ENCODE results near the gene NME7.

NME7 gene

DNA sequence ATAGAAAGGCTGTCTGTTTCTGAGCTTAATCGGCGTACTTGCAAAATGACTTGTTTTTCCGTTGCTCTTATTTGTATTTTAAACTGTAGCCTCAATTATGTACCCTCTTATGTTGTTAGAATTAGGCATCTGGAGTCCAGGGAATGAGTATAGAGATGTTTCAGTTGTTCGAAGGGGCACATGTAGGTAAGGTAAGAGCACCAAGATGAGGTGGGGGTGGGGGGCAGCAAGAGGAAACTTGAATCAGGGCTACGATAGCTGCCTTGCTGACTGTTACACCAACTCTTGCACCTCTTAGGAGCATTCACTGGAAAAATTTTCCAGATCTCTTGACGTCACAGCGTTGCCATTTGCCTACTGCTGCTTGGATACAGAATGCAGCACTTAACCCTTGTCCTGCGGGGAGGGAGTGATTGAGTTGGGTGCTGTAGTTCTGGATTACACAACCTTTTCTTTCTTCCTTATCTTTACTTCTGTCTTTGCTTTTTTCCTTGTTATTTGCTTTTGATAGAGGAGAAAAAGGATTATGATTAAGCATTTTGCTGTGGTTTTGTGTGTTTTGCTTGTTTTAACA lies 257.9 kb downstream of the NME7 start:
- Histone ChIP-seq H3K4me1 (ENCODE audit: control insufficient read depth, insufficient read depth, low read length) (peaks cover 22% of the 10 kb centered on the region), H3K9me3 (ENCODE audit: control insufficient read depth, low read length) (no peaks in the 10 kb centered on the region), H3K4me3 (ENCODE audit: low read length) (peak overlapping the region; percentile 19), H3K9ac (ENCODE audit: low read length) (no peak overlapping the region), H3K36me3 (ENCODE audit: control insufficient read depth, insufficient read depth, low read length, severe bottlenecking) (peaks cover 15% of the 10 kb centered on the region), H3K27me3 (replicated peaks; ENCODE audit: control insufficient read depth, insufficient read depth, low read length) (no peaks in the 10 kb centered on the region)
- DNase-seq (ENCODE audit: low read depth) = peak; percentile 83

DNA sequence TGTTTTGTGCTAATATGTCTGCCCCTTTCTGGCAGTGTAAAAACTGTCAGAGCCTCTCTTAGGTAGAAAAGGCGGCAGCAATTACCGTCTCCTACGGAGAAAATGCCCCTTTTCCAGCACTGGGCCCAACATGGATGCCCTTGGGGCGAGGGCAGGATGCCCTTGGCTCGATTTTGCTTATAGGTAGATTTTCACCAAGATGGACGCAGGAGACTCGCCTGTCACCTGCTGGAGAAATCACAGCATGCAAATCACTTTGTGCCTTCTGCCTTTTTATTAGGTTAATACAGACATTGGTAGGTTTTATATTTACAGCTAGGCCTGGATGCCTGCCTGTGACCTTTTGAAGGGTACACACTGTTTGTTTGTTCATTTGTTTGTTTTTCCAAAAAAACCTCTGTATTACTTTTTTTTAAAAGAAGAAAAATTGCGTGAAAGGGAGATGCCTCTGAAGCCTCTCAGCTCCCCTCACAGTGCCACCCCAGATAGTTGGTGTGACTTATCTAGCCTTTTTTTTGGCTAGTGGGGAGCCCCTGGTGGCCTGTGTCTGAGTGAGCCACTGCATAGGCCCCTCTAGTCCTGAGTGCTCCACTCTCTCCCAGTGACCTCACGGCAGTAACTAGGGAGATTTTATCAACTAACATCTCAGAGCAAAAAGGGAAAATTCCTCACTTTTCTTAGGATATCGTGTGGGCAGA lies 258.6 kb downstream of the NME7 start:
- no peak overlapping the region for H3K9ac ChIP-seq (ENCODE audit: low read length)
- DNase-seq (ENCODE audit: low read depth) = no peak
- H3K9me3 ChIP-seq (ENCODE audit: control insufficient read depth, low read length) = no peaks in the 10 kb centered on the region
- peaks cover 13% of the 10 kb centered on the region for H3K36me3 ChIP-seq (ENCODE audit: control insufficient read depth, insufficient read depth, low read length, severe bottlenecking)
- no peak overlapping the region for H3K4me3 ChIP-seq (ENCODE audit: low read length)
- H3K4me1 ChIP-seq (ENCODE audit: control insufficient read depth, insufficient read depth, low read length) = peaks cover 20% of the 10 kb centered on the region
- H3K27me3 ChIP-seq (replicated peaks; ENCODE audit: control insufficient read depth, insufficient read depth, low read length) = no peaks in the 10 kb centered on the region

DNA sequence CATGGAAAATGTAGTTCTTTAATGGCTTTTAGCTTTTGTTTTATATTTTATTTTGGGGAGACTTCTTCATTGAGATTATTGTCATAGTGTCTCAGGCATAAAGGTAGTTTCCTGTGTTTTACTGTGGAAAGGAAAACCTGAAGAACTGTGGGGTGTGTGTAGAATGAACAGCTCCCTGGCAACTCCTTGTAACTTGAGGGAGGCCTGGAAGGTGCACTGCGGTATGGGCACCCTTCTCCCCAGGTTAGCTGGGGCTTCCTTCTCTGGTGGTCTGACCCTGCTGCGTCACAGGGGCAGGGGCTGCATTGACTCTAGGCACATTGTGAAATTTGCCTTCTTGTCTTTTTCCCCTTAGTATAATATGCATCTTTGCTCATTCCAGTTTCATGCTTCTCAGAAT lies 259.4 kb downstream of the NME7 start:
- H3K9ac ChIP-seq (ENCODE audit: low read length) = no peak overlapping the region
- DNase-seq (ENCODE audit: low read depth) = no peak
- H3K36me3 ChIP-seq (ENCODE audit: control insufficient read depth, insufficient read depth, low read length, severe bottlenecking) = peaks cover 12% of the 10 kb centered on the region
- H3K27me3 ChIP-seq (replicated peaks; ENCODE audit: control insufficient read depth, insufficient read depth, low read length) = no peaks in the 10 kb centered on the region
- H3K4me1 ChIP-seq (ENCODE audit: control insufficient read depth, insufficient read depth, low read length) = peaks cover 15% of the 10 kb centered on the region
- H3K9me3 ChIP-seq (ENCODE audit: control insufficient read depth, low read length) = no peaks in the 10 kb centered on the region
- H3K4me3 ChIP-seq (ENCODE audit: low read length) = peak overlapping the region; percentile 88

DNA sequence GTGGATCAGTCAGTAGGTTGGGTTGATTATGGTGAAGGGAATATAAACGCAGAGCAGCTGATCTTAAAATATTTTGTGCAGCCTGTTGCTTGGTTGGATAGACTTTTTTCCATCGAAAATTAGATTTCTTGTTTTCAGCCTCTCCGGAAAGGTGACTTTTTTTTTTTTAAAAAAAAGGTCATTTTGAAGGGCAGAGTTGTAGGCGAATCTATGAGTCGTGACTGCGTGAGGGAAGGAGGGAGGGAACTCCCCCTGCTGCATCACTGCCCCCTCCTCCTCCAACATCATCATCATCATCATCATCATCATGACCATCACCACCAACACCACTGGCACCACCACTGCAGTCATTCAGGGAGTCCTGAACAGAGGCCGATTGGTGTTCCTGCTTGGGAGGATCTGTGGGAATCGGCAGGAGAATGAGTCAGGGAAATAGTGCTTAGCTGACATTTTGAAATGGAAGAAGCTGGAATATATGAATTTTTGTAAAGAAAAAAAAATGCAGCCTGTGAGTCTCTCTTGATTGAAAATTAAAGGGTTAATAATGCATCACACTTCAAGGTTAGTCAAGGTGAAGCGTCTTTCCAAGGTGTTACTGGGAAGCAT lies 259.9 kb downstream of the NME7 start:
- peaks cover 17% of the 10 kb centered on the region for H3K4me1 ChIP-seq (ENCODE audit: control insufficient read depth, insufficient read depth, low read length)
- H3K9ac ChIP-seq (ENCODE audit: low read length) = peak overlapping the region; percentile 83
- H3K4me3 ChIP-seq (ENCODE audit: low read length) = peak overlapping the region; percentile 88
- DNase-seq (ENCODE audit: low read depth) = peak; percentile 46
- no peaks in the 10 kb centered on the region for H3K27me3 ChIP-seq (replicated peaks; ENCODE audit: control insufficient read depth, insufficient read depth, low read length)
- peaks cover 12% of the 10 kb centered on the region for H3K36me3 ChIP-seq (ENCODE audit: control insufficient read depth, insufficient read depth, low read length, severe bottlenecking)
- H3K9me3 ChIP-seq (ENCODE audit: control insufficient read depth, low read length) = no peaks in the 10 kb centered on the region

DNA sequence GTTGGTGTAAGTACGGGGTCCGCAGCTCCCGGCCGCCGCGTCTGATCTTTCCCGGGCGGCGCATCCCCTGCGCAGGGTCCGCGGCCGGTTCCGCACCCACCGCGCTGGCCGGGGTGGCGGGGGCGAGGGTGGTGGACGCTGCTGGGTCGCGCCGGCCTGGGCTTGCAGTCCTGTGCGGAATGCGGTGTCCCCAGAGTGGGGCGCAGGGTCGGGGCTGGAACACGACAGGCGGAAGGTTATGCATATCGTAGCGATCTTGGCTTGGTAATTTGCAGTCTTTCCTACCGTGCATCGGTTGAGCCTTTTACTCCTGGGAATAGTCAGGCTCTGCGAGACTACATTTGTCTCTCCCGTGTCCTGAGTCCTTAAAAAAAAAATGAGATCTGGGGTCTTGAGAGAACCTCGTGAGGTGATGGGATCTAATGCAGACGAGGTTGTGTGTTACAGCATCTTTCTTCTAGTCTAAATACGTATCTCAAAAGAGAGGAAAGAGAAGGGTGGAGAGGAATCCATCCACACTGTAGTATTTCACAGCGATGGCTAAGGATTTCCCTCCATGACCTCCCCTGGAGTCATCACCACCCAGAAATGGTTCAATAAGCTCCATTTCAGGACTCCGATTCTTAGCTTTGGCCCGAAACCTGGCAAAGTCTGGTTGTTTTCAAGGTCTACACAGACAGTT lies 260.5 kb downstream of the NME7 start:
- peaks cover 18% of the 10 kb centered on the region for H3K4me1 ChIP-seq (ENCODE audit: control insufficient read depth, insufficient read depth, low read length)

DNA sequence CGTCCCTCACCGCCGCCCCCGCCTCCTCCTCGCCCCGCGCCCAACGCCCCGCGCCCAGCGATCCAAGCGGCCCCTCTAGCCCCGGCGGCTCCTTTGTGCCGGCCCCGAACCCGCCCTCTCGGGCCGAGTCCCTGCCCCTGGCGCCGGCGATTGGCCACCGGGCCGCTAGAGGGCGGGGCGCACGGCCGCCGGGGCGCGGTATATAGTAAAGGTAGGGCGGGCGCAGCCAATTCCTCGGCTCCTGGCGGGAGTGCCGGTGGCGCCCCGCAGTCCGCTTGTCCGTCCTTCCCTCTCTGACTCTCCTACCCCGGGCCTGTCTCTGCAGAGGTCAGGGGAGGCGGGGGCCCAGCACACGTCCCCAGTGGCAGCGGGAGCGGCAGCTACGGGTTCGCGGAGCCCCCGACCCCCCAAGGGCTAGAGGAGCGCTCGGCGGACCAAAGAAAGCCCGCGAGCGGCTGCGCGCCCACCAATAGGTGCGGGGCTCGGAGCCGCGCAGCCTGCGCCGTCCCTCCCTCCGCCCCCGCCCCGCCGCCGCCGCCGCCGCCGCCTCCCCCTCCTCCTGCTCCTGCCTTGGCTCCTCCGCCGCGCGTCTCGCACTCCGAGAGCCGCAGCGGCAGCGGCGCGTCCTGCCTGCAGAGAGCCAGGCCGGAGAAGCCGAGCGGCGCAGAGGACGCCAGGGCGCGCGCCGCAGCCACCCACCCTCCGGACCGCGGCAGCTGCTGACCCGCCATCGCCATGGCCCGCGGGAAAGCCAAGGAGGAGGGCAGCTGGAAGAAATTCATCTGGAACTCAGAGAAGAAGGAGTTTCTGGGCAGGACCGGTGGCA lies 261.3 kb downstream of the NME7 start, which contains the start of gene ATP1B1:
Gene ATP1B1 (plus strand): TSS at position 596 of the 826 bp plus-strand sequence. CDS start 140 bp downstream, at position 736.
- peak within 1 kb of the TSS; percentile 88 for H3K4me3 ChIP-seq (ENCODE audit: low read length)
- H3K4me1 ChIP-seq (ENCODE audit: control insufficient read depth, insufficient read depth, low read length) = peaks cover 18% of the 10 kb centered on the region
- no peaks in the 10 kb centered on the region for H3K27me3 ChIP-seq (replicated peaks; ENCODE audit: control insufficient read depth, insufficient read depth, low read length)
- H3K9ac ChIP-seq (ENCODE audit: low read length) = peak within 1 kb of the TSS; percentile 83
- peak; percentile 92 for DNase-seq (ENCODE audit: low read depth)
- peaks cover under 1% of the 10 kb centered on the region for H3K36me3 ChIP-seq (ENCODE audit: control insufficient read depth, insufficient read depth, low read length, severe bottlenecking)
- no peaks in the 10 kb centered on the region for H3K9me3 ChIP-seq (ENCODE audit: control insufficient read depth, low read length)

More for the DNA sequence above, 260.5 kb downstream of the NME7 start:
- DNase-seq (ENCODE audit: low read depth) = peak; percentile 50
- Histone ChIP-seq H3K36me3 (ENCODE audit: control insufficient read depth, insufficient read depth, low read length, severe bottlenecking) (peaks cover 8% of the 10 kb centered on the region), H3K4me3 (ENCODE audit: low read length) (peak overlapping the region; percentile 88), H3K9ac (ENCODE audit: low read length) (peak overlapping the region; percentile 83), H3K9me3 (ENCODE audit: control insufficient read depth, low read length) (no peaks in the 10 kb centered on the region), H3K27me3 (replicated peaks; ENCODE audit: control insufficient read depth, insufficient read depth, low read length) (no peaks in the 10 kb centered on the region)

DNA sequence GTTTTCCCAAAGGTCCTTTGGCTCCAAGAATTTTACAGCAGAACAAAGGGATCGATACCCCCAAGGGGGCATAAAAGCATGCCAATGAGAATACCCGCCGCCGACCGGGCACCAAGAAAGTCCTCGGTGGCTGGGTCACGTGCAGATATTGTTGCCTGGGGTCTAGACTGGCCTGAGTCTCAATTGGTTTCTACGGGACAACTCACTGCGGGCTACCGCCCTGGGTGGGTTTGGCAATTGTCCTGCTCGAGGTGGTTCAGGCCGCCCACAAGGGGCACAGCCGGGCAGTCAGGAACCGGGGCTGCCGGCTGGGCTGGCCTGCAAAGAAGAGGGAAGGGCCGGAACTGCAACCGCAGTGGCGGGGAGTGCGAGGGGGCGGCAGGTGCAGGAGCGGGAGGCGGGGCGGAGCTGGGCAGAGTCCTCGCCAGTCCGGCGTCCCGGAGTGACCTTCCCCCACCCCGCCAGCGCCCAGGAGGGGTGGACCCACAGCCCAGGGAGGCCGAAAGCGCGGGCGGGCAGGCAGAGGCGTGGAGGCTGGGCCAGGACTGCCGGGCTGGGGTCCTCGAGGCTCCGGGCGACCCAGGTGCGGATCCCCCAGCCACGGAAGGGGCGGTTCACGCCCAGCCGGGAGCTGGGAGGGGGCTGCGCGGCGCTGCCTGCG lies 262.0 kb downstream of the NME7 start:
- H3K4me1 ChIP-seq (ENCODE audit: control insufficient read depth, insufficient read depth, low read length) = peaks cover 13% of the 10 kb centered on the region
- no peaks in the 10 kb centered on the region for H3K27me3 ChIP-seq (replicated peaks; ENCODE audit: control insufficient read depth, insufficient read depth, low read length)
- H3K4me3 ChIP-seq (ENCODE audit: low read length) = peak overlapping the region; percentile 88
- H3K9ac ChIP-seq (ENCODE audit: low read length) = no peak overlapping the region
- H3K36me3 ChIP-seq (ENCODE audit: control insufficient read depth, insufficient read depth, low read length, severe bottlenecking) = no peaks in the 10 kb centered on the region
- H3K9me3 ChIP-seq (ENCODE audit: control insufficient read depth, low read length) = no peaks in the 10 kb centered on the region
- DNase-seq (ENCODE audit: low read depth) = peak; percentile 37

DNA sequence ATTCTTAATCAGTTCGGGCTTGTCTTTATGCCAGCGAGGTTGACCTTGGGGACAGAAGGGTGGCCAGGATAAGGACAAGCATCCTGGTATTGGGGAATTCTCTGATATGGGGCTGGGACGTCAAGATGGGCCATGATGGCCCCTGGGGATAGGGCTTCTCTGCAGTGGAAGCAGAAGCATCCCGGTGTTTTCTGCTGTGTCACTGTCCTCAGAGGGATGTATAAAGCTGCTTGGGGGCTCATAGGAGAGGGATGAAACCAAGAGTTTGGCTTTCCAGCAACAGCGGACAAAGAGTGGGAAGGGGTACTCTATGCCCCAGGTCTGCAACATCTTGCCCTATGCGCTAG lies 262.5 kb downstream of the NME7 start:
- Histone ChIP-seq H3K27me3 (replicated peaks; ENCODE audit: control insufficient read depth, insufficient read depth, low read length) (no peaks in the 10 kb centered on the region), H3K9me3 (ENCODE audit: control insufficient read depth, low read length) (no peaks in the 10 kb centered on the region), H3K4me1 (ENCODE audit: control insufficient read depth, insufficient read depth, low read length) (peaks cover 8% of the 10 kb centered on the region), H3K4me3 (ENCODE audit: low read length) (no peak overlapping the region), H3K36me3 (ENCODE audit: control insufficient read depth, insufficient read depth, low read length, severe bottlenecking) (no peaks in the 10 kb centered on the region), H3K9ac (ENCODE audit: low read length) (no peak overlapping the region)
- no peak for DNase-seq (ENCODE audit: low read depth)

DNA sequence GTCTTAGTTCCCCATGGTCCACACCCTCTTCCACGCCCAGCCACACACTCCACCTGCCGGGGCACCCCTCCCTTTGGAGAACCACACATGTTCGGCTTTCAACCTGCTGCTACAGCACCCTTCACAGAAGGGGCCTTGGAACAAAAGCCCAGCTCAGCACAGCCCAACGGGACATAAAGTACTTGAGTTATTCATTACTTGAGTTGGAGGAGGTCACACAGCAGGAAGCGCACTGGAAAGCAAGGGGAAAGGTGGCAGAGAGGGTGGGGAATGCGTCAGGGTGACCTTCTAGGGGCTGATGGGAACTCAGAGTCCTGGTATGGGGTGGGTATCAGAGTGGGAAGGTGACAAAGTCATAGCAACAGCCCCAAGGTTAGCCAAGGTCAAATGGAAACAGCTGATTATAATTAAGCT lies 264.1 kb downstream of the NME7 start:
- Histone ChIP-seq H3K27me3 (replicated peaks; ENCODE audit: control insufficient read depth, insufficient read depth, low read length) (no peaks in the 10 kb centered on the region), H3K4me1 (ENCODE audit: control insufficient read depth, insufficient read depth, low read length) (peaks cover 4% of the 10 kb centered on the region), H3K9me3 (ENCODE audit: control insufficient read depth, low read length) (no peaks in the 10 kb centered on the region), H3K9ac (ENCODE audit: low read length) (no peak overlapping the region), H3K36me3 (ENCODE audit: control insufficient read depth, insufficient read depth, low read length, severe bottlenecking) (no peaks in the 10 kb centered on the region), H3K4me3 (ENCODE audit: low read length) (no peak overlapping the region)
- no peak for DNase-seq (ENCODE audit: low read depth)

DNA sequence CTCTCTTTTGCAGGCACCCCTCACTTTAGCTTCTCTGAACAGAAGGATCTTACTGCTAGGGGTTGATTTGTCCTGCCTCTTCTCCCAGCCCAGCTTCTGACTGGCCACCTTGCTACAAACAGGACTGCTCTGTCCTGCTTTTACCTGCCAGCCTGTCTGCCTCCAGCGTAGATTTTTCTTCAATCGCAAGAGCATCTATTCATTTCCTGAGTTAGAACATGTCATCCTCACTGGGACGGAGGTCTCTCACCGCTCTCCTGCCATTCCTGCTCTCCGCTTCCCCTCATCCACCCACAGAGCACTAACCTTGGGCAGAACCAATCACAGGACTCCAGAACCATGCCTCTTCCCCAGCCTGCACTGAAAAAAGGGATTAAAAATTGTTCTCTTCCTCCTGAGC lies 264.6 kb downstream of the NME7 start:
- Histone ChIP-seq H3K9ac (ENCODE audit: low read length) (no peak overlapping the region), H3K4me1 (ENCODE audit: control insufficient read depth, insufficient read depth, low read length) (peaks cover 4% of the 10 kb centered on the region), H3K36me3 (ENCODE audit: control insufficient read depth, insufficient read depth, low read length, severe bottlenecking) (no peaks in the 10 kb centered on the region), H3K9me3 (ENCODE audit: control insufficient read depth, low read length) (no peaks in the 10 kb centered on the region), H3K4me3 (ENCODE audit: low read length) (no peak overlapping the region), H3K27me3 (replicated peaks; ENCODE audit: control insufficient read depth, insufficient read depth, low read length) (no peaks in the 10 kb centered on the region)
- no peak for DNase-seq (ENCODE audit: low read depth)

Data from adipocyte (in vitro differentiated cells).